Esophagus muscularis mucosa (tissue), 3 donors: ENCODE results near the gene CBLN3.

Experiments used
- POLR2A ChIP-seq: fragments of 450-650 bp; IDR thresholded peaks from one replicate; pipeline ENCODE4 v1.6.1; 2017; ENCODE audit warnings: antibody characterized with exemption, moderate library complexity, mild to moderate bottlenecking, low read depth
- POLR2AphosphoS5 ChIP-seq, 2 donors: sonication (generic); formaldehyde crosslinking; IDR thresholded peaks; one replicate each; pipeline ENCODE4 v1.6.1; 2017; ENCODE audit warnings: antibody characterized with exemption in 2 of 2
- TF ChIP-seq, protein P1 (sequence below), 3 experiments: fragments of 200-600 bp in 2 of 3; fragments of 450-650 bp in 1 of 3; sonication (generic) in 2 of 3; IDR thresholded peaks; one replicate each; pipeline ENCODE4 v1.5.1; 2017 to 2019; ENCODE audit warnings: antibody characterized with exemption in 3 of 3, mild to moderate bottlenecking in 2 of 3, moderate library complexity in 1 of 3

DNA sequence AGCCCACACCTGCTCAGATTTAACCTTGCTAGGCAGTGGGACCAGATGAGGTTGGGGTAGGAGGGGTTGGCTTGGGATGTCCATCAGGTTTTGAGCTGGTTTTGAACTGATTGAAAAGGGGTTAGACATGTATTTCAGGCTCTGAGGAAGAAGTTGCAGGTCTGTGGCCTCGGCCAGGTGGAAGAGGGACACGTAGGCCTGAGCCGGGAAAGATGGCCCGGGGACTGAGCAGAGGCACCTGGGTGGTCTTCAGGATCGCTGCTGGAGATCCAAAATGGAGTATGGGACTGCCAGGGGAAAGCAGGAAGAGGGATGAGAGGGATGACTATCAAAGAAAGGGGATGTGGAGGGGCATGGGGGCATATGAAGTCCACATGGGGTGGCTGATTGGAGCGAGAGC, 23.1 kb downstream of the CBLN3 start:
- TF ChIP-seq, protein P1, sequence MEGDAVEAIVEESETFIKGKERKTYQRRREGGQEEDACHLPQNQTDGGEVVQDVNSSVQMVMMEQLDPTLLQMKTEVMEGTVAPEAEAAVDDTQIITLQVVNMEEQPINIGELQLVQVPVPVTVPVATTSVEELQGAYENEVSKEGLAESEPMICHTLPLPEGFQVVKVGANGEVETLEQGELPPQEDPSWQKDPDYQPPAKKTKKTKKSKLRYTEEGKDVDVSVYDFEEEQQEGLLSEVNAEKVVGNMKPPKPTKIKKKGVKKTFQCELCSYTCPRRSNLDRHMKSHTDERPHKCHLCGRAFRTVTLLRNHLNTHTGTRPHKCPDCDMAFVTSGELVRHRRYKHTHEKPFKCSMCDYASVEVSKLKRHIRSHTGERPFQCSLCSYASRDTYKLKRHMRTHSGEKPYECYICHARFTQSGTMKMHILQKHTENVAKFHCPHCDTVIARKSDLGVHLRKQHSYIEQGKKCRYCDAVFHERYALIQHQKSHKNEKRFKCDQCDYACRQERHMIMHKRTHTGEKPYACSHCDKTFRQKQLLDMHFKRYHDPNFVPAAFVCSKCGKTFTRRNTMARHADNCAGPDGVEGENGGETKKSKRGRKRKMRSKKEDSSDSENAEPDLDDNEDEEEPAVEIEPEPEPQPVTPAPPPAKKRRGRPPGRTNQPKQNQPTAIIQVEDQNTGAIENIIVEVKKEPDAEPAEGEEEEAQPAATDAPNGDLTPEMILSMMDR (IDR thresholded peaks at IDR 0.05), result no peak
- TF ChIP-seq POLR2A (no peak), POLR2AphosphoS5 (IDR thresholded peaks at IDR 0.05) (no peak)
